Measurements from ENCODE around the gene TMEM31. TPM values are rescaled to one million over a fixed set of nuclear protein-coding genes. Genes with fewer than 3 reads are reported as not detected.
A peak's percentile ranks its signal among the peaks of the same experiment; 100 is the strongest.

Gene TMEM31
- total and polyA plus RNA-seq, 2 donors (not counting 3 experiments of a cell fraction or from before 2014, with no cell fraction given) = not detected

DNA sequence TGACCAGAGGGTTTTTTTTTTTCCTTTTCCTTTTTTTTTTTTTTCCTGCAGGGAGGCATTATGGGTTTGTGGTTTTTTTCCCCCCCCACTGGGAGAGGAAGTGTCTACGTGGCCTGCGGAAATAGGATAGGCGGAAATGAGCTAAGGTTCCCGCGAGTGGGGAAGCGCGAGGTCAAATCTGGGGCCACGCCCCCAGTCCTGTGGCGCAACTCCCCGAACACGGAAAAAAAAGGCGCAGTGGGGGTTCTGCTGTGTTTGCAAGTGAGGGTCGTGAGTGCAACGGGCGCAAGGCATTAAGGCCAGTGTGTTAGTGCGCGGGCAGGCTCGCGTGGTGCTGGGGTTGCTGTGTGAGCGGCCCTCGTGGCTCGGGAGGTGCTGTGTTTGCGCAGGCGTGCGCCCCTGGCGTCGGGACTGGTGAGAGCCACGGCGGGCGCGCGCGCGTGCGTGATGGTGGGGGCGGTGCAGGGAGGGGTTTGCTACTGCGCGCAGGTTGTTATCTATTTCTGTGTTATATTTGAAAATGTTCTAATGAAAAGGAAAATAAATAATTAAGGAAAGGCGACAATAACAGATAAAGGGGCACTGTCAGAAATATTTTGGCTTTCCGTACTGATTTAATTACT lies 23.5 kb upstream of the TMEM31 start:
- Histone ChIP-seq H3K79me2 (ENCODE audit: control insufficient read depth, insufficient read depth, low read length) (peaks cover 28% of the 10 kb centered on the region), H3K4me2 (ENCODE audit: insufficient read depth, low read length) (peak overlapping the region; percentile 81), H3K4me1 (ENCODE audit: control insufficient read depth, extremely low read depth, insufficient read depth, low read length) (peaks cover 20% of the 10 kb centered on the region), H3K36me3 (ENCODE audit: control insufficient read depth in 2 of 2, extremely low read depth in 1 of 2, insufficient read depth in 2 of 2, low read length in 2 of 2) (peaks cover 0 to 12% of the 10 kb centered on the region in 2 experiments), H2AFZ (ENCODE audit: low read depth, low read length) (peak overlapping the region; percentile 53), H3K27ac (ENCODE audit: insufficient read depth, low read depth, low read length) (peak overlapping the region; percentile 98), H3K27me3 (ENCODE audit: control insufficient read depth in 2 of 2, insufficient read depth in 2 of 2, low read length in 2 of 2) (no peaks in the 10 kb centered on the region), H3K9me3 (replicated peaks; ENCODE audit: control insufficient read depth, insufficient read depth, low read length) (no peaks in the 10 kb centered on the region), H3K9ac (replicated peaks; ENCODE audit: extremely low read depth, insufficient read depth, low read length) (peak overlapping the region; percentile 99), H4K20me1 (replicated peaks; ENCODE audit: control insufficient read depth, extremely low read depth, insufficient read depth, low read length) (no peaks in the 10 kb centered on the region), H3K4me3 (replicated peaks in 1 of 3; ENCODE audit: insufficient read depth in 1 of 3, low read depth in 1 of 3, low read length in 3 of 3) (peak overlapping the region; percentile 54 to 97 (median 85)), H3K9me1 (replicated peaks; ENCODE audit: control insufficient read depth, extremely low read depth, insufficient read depth, low read length) (no peaks in the 10 kb centered on the region)
- TF ChIP-seq POLR2A (IDR thresholded peaks at IDR 0.05; ENCODE audit: low read depth, low read length) = peak; percentile 42
- no peak for TF ChIP-seq MYC (IDR thresholded peaks at IDR 0.05; ENCODE audit: low read depth, low read length)
- TF ChIP-seq, protein P1, sequence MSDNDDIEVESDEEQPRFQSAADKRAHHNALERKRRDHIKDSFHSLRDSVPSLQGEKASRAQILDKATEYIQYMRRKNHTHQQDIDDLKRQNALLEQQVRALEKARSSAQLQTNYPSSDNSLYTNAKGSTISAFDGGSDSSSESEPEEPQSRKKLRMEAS (IDR thresholded peaks at IDR 0.05; ENCODE audit: insufficient read depth, insufficient read length) = peak; percentile 22
- TF ChIP-seq, protein P2, sequence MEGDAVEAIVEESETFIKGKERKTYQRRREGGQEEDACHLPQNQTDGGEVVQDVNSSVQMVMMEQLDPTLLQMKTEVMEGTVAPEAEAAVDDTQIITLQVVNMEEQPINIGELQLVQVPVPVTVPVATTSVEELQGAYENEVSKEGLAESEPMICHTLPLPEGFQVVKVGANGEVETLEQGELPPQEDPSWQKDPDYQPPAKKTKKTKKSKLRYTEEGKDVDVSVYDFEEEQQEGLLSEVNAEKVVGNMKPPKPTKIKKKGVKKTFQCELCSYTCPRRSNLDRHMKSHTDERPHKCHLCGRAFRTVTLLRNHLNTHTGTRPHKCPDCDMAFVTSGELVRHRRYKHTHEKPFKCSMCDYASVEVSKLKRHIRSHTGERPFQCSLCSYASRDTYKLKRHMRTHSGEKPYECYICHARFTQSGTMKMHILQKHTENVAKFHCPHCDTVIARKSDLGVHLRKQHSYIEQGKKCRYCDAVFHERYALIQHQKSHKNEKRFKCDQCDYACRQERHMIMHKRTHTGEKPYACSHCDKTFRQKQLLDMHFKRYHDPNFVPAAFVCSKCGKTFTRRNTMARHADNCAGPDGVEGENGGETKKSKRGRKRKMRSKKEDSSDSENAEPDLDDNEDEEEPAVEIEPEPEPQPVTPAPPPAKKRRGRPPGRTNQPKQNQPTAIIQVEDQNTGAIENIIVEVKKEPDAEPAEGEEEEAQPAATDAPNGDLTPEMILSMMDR (IDR thresholded peaks at IDR 0.05; ENCODE audit: extremely low read depth in 1 of 2, insufficient read depth in 1 of 2, low read depth in 1 of 2, low read length in 2 of 2) = peak in 1 of 2 donors; percentile 54
- dilution Hi-C loops (cut with MboI; ENCODE audit: extremely low pct_ligation_motif_present, low sequenced_read_pairs) (no loop called here), intact Hi-C loops (cut with micrococcal nuclease) (loop anchor here (1.0 to 5.0 kb wide), 4 partner anchors 102 to 425 kb away; partner anchors contain the start of genes TCEAL4 and ZCCHC18)
- DNase-seq (ENCODE audit: low read depth, low spot score) (no peak), FAIRE-seq (no peak)
- ChIA-PET POLR2A (interaction anchor here (0.7 kb wide), 4 partner anchors 8 to 1709 kb away, joined by 3 to 7 read pairs (median 4); partner anchors contain the start of gene TCEAL3), CTCF (interaction anchor here (0.6 kb wide), 1 partner anchor 57 kb away, joined by 3 read pairs; no protein-coding TSS in a partner anchor)
- no TSS peak for BruUV-seq (replicated peaks)
